BLaER1 (cell line): ENCODE measurements around the gene UCP3.

Source experiments
- H3K27ac ChIP-seq: shearing (Covaris generic); formaldehyde crosslinking; 2 replicates; pipeline ENCODE4 v1.8.1; 2022
- H3K27me3 ChIP-seq: shearing (Covaris generic); formaldehyde crosslinking; 2 replicates; pipeline ENCODE4 v1.8.1; 2022
- H3K36me3 ChIP-seq: shearing (Covaris generic); formaldehyde crosslinking; 2 replicates; pipeline ENCODE4 v1.8.1; 2022
- H3K4me1 ChIP-seq: shearing (Covaris generic); formaldehyde crosslinking; 2 replicates; pipeline ENCODE4 v1.8.1; 2022
- H3K4me2 ChIP-seq: shearing (Covaris generic); formaldehyde crosslinking; 2 replicates; pipeline ENCODE4 v1.8.1; 2022
- H3K4me3 ChIP-seq: shearing (Covaris generic); formaldehyde crosslinking; 2 replicates; pipeline ENCODE4 v1.8.1; 2022
- H3K9ac ChIP-seq: shearing (Covaris generic); formaldehyde crosslinking; 2 replicates; pipeline ENCODE4 v1.8.1; 2022
- H3K9me3 ChIP-seq: shearing (Covaris generic); formaldehyde crosslinking; 2 replicates; pipeline ENCODE4 v1.8.1; 2022
- H4K20me1 ChIP-seq: shearing (Covaris generic); formaldehyde crosslinking; 2 replicates; pipeline ENCODE4 v1.8.1; 2022
- Cebpa-rat ChIP-seq: shearing (Covaris generic); IDR thresholded peaks from 2 replicates; pipeline ENCODE4 v1.8.1; 2022

UCP3 gene

GRCh38 chr11:74009675-74010305 lies 905 bp upstream of the UCP3 start:
- H3K27me3 ChIP-seq, result no peaks in the 10 kb centered on the region
- H3K4me2 ChIP-seq, result peak overlapping the region; percentile 72; the same call in 1 of the 2 replicates

GRCh38 chr11:74009230-74009547 lies 304 bp upstream of the UCP3 start:
- TF ChIP-seq Cebpa-rat, result no peak
- H3K36me3 ChIP-seq, result peaks cover 22% of the 10 kb centered on the region
- 0 out of 2 replicates have a peak overlapping the region, but pooled peaks have one; percentile 28 for H3K9ac ChIP-seq
- no peak overlapping the region for H3K4me3 ChIP-seq
- H3K27ac ChIP-seq, result no peak overlapping the region
- H3K4me2 ChIP-seq, result peak overlapping the region; percentile 52
- H3K9me3 ChIP-seq, result no peaks in the 10 kb centered on the region
- no peaks in the 10 kb centered on the region for H4K20me1 ChIP-seq
- H3K4me1 ChIP-seq, result peaks cover 66% of the 10 kb centered on the region
- H3K27me3 ChIP-seq, result no peaks in the 10 kb centered on the region

More at GRCh38 chr11:74009675-74010305, 905 bp upstream of the UCP3 start:
- Histone ChIP-seq H4K20me1 (no peaks in the 10 kb centered on the region), H3K4me3 (no peak overlapping the region), H3K4me1 (peaks cover 72% of the 10 kb centered on the region), H3K9ac (no peak overlapping the region), H3K27ac (peak overlapping the region; percentile 37; the same call in 1 of the 2 replicates), H3K36me3 (peaks cover 22% of the 10 kb centered on the region), H3K9me3 (no peaks in the 10 kb centered on the region)
- TF ChIP-seq Cebpa-rat, result no peak

GRCh38 chr11:74007691-74008372 lies 1.1 kb downstream of the UCP3 start:
- no peaks in the 10 kb centered on the region for H4K20me1 ChIP-seq
- TF ChIP-seq Cebpa-rat, result no peak
- H3K4me3 ChIP-seq, result no peak overlapping the region
- H3K9ac ChIP-seq, result no peak overlapping the region
- no peaks in the 10 kb centered on the region for H3K27me3 ChIP-seq
- H3K27ac ChIP-seq, result no peak overlapping the region
- H3K36me3 ChIP-seq, result peaks cover 20% of the 10 kb centered on the region
- H3K4me1 ChIP-seq, result peaks cover 53% of the 10 kb centered on the region
- H3K4me2 ChIP-seq, result no peak overlapping the region
- no peaks in the 10 kb centered on the region for H3K9me3 ChIP-seq

DNA sequence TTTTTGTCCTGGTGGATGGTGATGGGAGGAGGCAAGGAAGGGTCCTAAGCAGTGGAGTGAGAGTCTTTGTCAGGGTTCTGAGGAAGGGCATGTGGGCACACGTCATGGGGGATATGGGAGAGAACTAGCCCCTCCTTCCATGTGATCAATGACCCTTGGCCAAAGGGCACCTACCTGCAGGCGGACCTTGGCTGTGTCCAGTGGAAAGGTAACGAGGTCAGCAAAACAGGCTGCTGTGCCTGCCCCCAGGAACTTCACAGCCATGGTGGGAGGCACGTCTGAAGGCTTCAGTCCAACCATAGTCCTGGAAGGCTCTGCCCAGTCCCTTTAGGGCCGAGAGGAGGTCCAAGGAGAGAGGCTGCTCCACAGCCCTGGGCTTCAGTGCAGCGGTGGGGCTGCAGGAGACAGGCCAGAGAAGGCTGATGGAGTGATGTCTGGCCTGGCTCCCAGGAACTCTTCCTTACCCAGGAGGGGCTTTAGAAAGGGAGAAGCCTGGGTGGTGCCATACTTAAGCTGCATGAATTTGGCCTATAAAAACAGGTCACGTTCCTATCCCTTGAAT lies 2.1 kb downstream of the UCP3 start:
- Histone ChIP-seq H4K20me1 (no peaks in the 10 kb centered on the region), H3K4me3 (no peak overlapping the region), H3K4me2 (no peak overlapping the region), H3K9ac (no peak overlapping the region), H3K9me3 (no peaks in the 10 kb centered on the region), H3K27me3 (no peaks in the 10 kb centered on the region), H3K27ac (no peak overlapping the region), H3K36me3 (peaks cover 18% of the 10 kb centered on the region), H3K4me1 (peaks cover 43% of the 10 kb centered on the region)
- no peak for TF ChIP-seq Cebpa-rat

DNA sequence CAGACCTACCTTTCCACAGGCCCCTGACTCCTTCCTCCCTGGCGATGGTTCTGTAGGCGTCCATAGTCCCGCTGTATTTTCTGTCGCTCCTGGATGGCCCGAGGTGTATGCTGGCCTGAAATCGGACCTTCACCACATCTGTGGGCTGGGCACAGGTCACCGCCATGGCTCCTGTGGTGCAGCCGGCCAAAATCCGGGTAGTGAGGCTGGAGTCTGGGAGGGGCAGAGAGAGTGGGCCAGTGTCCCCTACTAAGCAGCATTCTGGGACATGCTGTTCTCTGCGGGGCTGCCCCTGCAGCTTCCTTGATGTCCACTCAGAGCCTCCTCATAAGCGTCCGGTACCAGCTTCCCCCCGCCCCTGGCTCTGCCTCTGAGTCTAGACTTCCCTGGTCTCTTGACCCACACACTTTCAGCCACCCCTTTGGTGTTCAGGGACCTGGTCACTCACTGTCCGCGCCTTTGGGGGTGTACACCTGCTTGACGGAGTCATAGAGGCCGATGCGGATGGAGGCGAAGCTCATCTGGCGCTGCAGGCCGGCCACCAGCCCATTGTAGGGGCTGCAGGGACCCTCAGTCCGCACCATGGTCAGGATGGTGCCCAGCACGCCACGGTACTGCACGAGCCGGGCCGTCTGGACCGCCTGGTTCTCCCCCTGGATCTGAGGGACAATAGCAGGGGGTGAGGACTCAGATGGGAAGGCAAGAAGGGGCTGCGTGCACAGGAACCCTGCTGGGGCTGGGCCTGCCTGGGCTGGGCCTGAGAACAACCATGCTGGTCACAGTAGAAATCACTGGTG lies 3.0 kb downstream of the UCP3 start:
- Histone ChIP-seq H3K4me2 (no peak overlapping the region), H3K27ac (no peak overlapping the region), H3K27me3 (no peaks in the 10 kb centered on the region), H3K9ac (no peak overlapping the region), H3K4me3 (no peak overlapping the region), H3K36me3 (peaks cover 22% of the 10 kb centered on the region), H3K9me3 (no peaks in the 10 kb centered on the region), H4K20me1 (no peaks in the 10 kb centered on the region), H3K4me1 (peaks cover 34% of the 10 kb centered on the region)
- TF ChIP-seq Cebpa-rat, result no peak

DNA sequence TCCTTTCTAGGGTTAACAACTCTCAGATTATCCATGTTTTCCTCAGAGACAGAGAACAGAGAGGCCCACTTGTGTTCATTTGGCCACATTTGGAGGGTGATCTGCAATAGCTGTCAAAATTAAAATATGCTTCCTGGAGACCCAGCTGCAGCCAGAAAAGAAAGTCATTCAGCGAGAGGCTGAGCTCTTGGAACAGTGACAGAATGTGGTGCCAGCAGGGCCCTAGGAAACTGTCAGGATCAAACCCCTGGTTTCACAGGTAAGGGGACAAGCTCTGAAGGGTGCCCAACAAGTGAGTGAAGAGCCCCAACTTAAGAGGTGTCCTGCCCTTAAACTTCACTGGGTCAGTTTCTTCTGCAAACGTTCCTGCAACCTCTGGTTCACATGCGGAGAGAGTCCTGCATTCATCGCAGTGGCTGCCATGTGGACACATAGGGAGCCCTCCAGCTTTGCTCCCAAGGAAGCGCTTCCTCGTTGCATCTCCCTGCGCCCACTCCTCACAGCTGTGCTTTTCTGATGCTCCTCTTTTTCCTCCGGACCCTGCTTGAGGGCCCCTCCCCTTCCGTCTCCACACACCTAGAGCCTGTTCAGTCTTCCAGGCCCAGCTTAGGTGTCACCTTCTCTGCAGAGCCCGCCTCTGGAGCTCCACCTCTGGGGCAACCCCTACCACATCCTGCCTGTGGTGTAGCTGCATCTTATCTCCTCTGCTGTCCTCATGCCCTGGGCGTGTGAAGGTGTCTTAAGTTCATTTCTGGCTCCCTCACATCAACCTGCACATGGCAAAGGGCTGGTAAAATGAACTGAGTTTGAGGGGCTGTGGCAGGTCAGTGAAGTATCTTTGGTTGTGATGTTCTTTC lies 3.9 kb downstream of the UCP3 start:
- Histone ChIP-seq H3K27ac (no peak overlapping the region), H3K27me3 (no peaks in the 10 kb centered on the region), H3K9ac (no peak overlapping the region), H3K4me1 (peaks cover 25% of the 10 kb centered on the region), H3K9me3 (no peaks in the 10 kb centered on the region), H3K4me2 (no peak overlapping the region), H3K4me3 (no peak overlapping the region), H3K36me3 (peaks cover 22% of the 10 kb centered on the region), H4K20me1 (no peaks in the 10 kb centered on the region)
- no peak for TF ChIP-seq Cebpa-rat

DNA sequence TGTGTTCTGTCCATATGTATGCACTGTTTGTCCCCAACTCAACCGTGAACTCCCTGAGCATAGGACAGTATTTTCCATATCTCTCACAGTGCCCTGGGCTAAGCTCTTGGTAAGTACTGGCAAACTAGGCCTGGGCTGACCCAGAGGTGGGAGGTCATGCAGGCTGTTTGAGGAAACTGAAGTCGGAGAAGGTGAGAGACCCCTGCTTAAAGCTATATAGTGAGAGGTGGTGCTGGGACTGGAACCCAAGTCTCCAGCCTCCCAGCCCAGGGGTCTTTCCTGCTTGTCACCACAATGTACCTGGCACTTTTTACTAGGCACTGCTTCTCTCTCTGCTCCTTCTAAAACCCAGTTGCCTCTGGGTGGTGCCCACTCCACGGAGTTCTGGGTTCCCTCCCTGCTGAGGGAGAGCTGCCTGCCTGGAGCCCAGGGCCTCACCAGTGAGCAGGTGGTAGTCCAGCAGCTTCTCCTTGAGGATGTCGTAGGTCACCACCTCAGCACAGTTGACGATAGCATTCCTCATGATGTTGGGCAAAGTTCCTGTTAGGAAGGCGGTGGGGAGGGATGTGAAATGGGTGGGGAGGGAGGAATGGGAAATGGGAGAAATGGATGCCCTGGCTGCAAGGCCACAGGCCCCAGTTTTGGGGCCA lies 4.7 kb downstream of the UCP3 start:
- Histone ChIP-seq H3K4me3 (no peak overlapping the region), H3K27ac (no peak overlapping the region), H3K4me2 (no peak overlapping the region), H3K4me1 (peaks cover 25% of the 10 kb centered on the region), H3K9me3 (no peaks in the 10 kb centered on the region), H3K27me3 (no peaks in the 10 kb centered on the region), H4K20me1 (no peaks in the 10 kb centered on the region), H3K9ac (no peak overlapping the region), H3K36me3 (peaks cover 22% of the 10 kb centered on the region)
- TF ChIP-seq Cebpa-rat, result no peak

- Histone ChIP-seq H4K20me1 (no peaks in the 10 kb centered on the region), H3K27ac (no peak overlapping the region), H3K4me1 (peaks cover 13% of the 10 kb centered on the region), H3K36me3 (peaks cover 22% of the 10 kb centered on the region), H3K27me3 (no peaks in the 10 kb centered on the region), H3K9ac (no peak overlapping the region), H3K9me3 (no peaks in the 10 kb centered on the region), H3K4me3 (no peak overlapping the region), H3K4me2 (no peak overlapping the region)
- TF ChIP-seq Cebpa-rat, result no peak
These were observed 6.1 kb downstream of the UCP3 start for GRCh38 chr11:74002832-74003231.

DNA sequence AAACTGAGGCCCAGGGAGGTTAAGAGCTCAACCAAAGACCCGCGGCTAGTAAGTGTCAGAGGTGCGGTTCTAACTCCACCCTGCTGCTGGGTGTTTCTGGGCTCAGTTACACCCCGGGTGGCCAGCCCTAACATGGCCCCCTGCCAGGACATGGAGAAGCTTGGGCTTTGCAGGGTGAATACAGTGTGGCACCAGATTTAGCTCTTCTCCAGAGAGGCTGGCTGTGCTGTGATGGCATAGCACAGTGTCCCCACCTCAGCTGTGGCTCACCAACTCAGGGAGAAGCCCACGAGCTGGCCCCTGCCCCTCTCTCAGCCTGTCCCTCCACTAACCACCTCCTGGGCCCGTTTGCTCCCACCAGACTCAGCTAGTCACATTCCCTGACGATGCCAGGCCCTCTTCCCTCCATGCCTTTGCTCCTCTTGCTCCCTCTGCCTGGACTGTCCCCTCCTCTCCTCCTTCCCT lies 7.0 kb downstream of the UCP3 start:
- Histone ChIP-seq H3K4me2 (no peak overlapping the region), H4K20me1 (no peaks in the 10 kb centered on the region), H3K9ac (no peak overlapping the region), H3K4me3 (no peak overlapping the region), H3K9me3 (no peaks in the 10 kb centered on the region), H3K4me1 (peaks cover 21% of the 10 kb centered on the region), H3K36me3 (peaks cover 22% of the 10 kb centered on the region), H3K27ac (no peak overlapping the region), H3K27me3 (no peaks in the 10 kb centered on the region)
- no peak for TF ChIP-seq Cebpa-rat
